Measurements from ENCODE around the gene CPSF4. TPM values are rescaled to one million over a fixed set of nuclear protein-coding genes. Genes with fewer than 3 reads are reported as not detected.

CPSF4 gene
- polyA plus RNA-seq, 3 donors = 11.6 to 56.3 (median 12.3) TPM

GRCh38 chr7:99392659-99393354 lies 45.9 kb upstream of the CPSF4 start:
- Histone ChIP-seq H3K79me2 (ENCODE audit: insufficient read depth, low read length) (peaks cover 78% of the 10 kb centered on the region), H3K9ac (ENCODE audit: insufficient read depth, low read length, poor library complexity, severe bottlenecking) (no peak overlapping the region), H3K27me3 (ENCODE audit: control insufficient read depth in 2 of 2, insufficient read depth in 2 of 2, low read length in 2 of 2) (no peaks in the 10 kb centered on the region), H2AFZ (ENCODE audit: insufficient read depth, low read depth, low read length, poor library complexity, severe bottlenecking) (no peak overlapping the region), H4K20me1 (ENCODE audit: insufficient read depth, low read length) (peaks cover 100% of the 10 kb centered on the region), H3K4me1 (ENCODE audit: control insufficient read depth in 1 of 2, insufficient read depth in 2 of 2, low read length in 2 of 2) (peaks cover 12 to 31% of the 10 kb centered on the region in 2 donors), H3K9me3 (replicated peaks in 1 of 2; ENCODE audit: control insufficient read depth in 1 of 2, insufficient read depth in 1 of 2, low read length in 2 of 2) (no peaks in the 10 kb centered on the region), H3K27ac (ENCODE audit: low read depth in 1 of 2, low read length in 2 of 2) (peak overlapping the region; percentile 10 to 65), H3K36me3 (replicated peaks in 1 of 2; ENCODE audit: control insufficient read depth in 1 of 2, insufficient read depth in 2 of 2, low read length in 2 of 2) (peaks cover 89 to 97% of the 10 kb centered on the region in 2 donors), H3K4me2 (replicated peaks; ENCODE audit: extremely low read depth, low read length, poor library complexity, severe bottlenecking) (peak overlapping the region; percentile 58), H3K4me3 (replicated peaks in 1 of 3; ENCODE audit: low read depth in 2 of 3, low read length in 3 of 3) (peak overlapping the region in 1 of 3 experiments; percentile 47)
- Mint-ChIP-seq H3K4me3 (peak overlapping the region; percentile 46 to 58), H3K27ac (peak overlapping the region; percentile 77 to 92 (median 88)), H3K27me3 (ENCODE audit: low read depth in 3 of 3) (peaks cover 0 to 2% (median 0%) of the 10 kb centered on the region in 3 donors), H3K36me3 (peaks cover 75 to 99% of the 10 kb centered on the region in 2 donors), H3K4me1 (peaks cover 28% of the 10 kb centered on the region), H3K9me3 (no peaks in the 10 kb centered on the region)
- no peak for TF ChIP-seq CTCF (IDR thresholded peaks at IDR 0.05)
- peak; percentile 56 to 64 (median 61) for DNase-seq
- WGBS (ENCODE audit: insufficient coverage) = 24% methylated on average over 68 of the region's 68 CpGs
- intact Hi-C loops (cut with micrococcal nuclease) = no loop called here

DNA sequence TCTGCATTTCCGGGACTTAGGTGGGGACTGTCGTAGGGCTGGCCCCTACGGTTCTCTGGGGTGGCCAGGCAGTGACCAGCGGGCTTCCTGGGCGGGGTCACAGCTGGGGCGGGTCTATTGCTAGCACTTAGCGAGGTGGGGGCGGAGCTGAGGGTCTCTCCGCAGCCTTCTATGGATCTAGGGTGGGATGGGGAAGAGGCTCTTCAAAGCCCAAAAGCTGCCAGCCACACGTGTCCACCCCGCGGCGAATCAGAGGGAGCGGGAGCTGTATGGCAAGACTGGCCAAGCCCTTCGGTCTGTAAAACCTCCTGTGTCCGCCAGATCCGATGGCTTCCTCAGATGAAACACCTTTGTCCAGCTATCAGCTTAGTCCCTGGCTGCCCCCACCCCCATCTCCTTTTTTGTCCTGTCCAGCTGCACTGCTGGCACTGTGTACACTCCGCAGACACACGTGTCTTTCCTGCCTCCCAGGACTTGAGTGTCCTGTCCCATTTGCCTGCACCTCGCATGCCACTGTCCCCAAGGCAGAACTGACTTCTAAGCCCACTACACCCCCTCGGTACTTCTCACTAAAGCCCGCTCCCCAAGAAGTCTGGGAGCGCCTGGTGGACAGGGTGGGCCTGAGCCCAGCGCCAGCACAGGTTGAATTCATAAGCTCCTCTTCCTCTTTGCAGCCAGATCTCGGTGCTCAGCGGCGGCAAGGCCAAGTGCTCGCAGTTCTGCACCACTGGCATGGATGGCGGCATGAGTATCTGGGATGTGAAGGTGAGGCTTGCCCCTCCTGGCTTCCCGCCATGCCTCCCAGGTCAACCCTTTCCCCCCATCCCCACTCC lies 45.2 kb upstream of the CPSF4 start:
- Histone ChIP-seq H3K4me3 (replicated peaks in 1 of 3; ENCODE audit: low read depth in 2 of 3, low read length in 3 of 3) (no peak overlapping the region), H3K9me3 (replicated peaks in 1 of 2; ENCODE audit: control insufficient read depth in 1 of 2, insufficient read depth in 1 of 2, low read length in 2 of 2) (no peaks in the 10 kb centered on the region), H3K79me2 (ENCODE audit: insufficient read depth, low read length) (peaks cover 70% of the 10 kb centered on the region), H3K4me2 (replicated peaks; ENCODE audit: extremely low read depth, low read length, poor library complexity, severe bottlenecking) (peak overlapping the region; percentile 58), H4K20me1 (ENCODE audit: insufficient read depth, low read length) (peaks cover 100% of the 10 kb centered on the region), H3K9ac (ENCODE audit: insufficient read depth, low read length, poor library complexity, severe bottlenecking) (no peak overlapping the region), H3K27ac (ENCODE audit: low read depth in 1 of 2, low read length in 2 of 2) (peak overlapping the region; percentile 10 to 65), H3K27me3 (ENCODE audit: control insufficient read depth in 2 of 2, insufficient read depth in 2 of 2, low read length in 2 of 2) (no peaks in the 10 kb centered on the region), H2AFZ (ENCODE audit: insufficient read depth, low read depth, low read length, poor library complexity, severe bottlenecking) (no peak overlapping the region), H3K36me3 (replicated peaks in 1 of 2; ENCODE audit: control insufficient read depth in 1 of 2, insufficient read depth in 2 of 2, low read length in 2 of 2) (peaks cover 85 to 94% of the 10 kb centered on the region in 2 donors), H3K4me1 (ENCODE audit: control insufficient read depth in 1 of 2, insufficient read depth in 2 of 2, low read length in 2 of 2) (peaks cover 12 to 31% of the 10 kb centered on the region in 2 donors)
- Mint-ChIP-seq H3K27me3 (ENCODE audit: low read depth in 3 of 3) (peaks cover 0 to 2% (median 0%) of the 10 kb centered on the region in 3 donors), H3K36me3 (peaks cover 72 to 96% of the 10 kb centered on the region in 2 donors), H3K27ac (peak overlapping the region; percentile 77 to 92 (median 88)), H3K9me3 (no peaks in the 10 kb centered on the region), H3K4me3 (peak overlapping the region; percentile 46 to 58), H3K4me1 (peaks cover 32% of the 10 kb centered on the region)
- WGBS (ENCODE audit: insufficient coverage) = 67% methylated on average over 22 of the region's 30 CpGs
- no peak for TF ChIP-seq CTCF (IDR thresholded peaks at IDR 0.05)
- no peak for DNase-seq
- intact Hi-C loops (cut with micrococcal nuclease) = no loop called here
